Activated CD8-positive, alpha-beta memory T cell treated with anti-CD3 and anti-CD28 coated beads for 48 hours (primary cell): ENCODE measurements around the gene TIMM17B.

Experiments used
- DNase-seq, 3 experiments: peaks; one replicate each; pipeline ENCODE4 v3.0.0-alpha.2; 2020; ENCODE audit warnings: low read depth in 2 of 3, low spot score in 2 of 3

Gene TIMM17B

DNA sequence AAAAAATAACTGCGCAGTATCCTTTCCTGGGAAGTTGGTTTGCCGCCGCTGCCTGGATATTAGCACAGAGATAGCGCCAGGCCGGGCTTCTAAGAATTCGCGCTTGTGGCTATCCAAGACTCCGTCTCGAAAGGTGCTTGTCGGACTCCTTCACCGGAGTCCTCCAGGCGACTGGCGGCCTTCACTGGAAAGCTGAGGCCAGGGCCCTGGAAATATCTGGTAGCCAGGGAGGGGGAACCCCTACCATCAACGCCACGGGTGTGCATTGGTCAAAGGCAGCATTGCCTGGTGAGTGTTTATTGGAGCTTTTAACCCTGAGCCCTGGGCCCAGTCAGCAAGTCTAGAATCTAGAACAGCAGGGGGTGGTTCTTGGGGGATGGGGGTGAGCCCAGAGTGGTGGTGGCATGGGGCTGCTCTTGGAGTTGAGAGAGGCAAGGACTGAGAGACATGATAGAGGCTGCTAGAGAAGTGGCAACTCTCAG is 21.8 kb upstream of the TIMM17B start:
- DNase-seq, result no peak

DNA sequence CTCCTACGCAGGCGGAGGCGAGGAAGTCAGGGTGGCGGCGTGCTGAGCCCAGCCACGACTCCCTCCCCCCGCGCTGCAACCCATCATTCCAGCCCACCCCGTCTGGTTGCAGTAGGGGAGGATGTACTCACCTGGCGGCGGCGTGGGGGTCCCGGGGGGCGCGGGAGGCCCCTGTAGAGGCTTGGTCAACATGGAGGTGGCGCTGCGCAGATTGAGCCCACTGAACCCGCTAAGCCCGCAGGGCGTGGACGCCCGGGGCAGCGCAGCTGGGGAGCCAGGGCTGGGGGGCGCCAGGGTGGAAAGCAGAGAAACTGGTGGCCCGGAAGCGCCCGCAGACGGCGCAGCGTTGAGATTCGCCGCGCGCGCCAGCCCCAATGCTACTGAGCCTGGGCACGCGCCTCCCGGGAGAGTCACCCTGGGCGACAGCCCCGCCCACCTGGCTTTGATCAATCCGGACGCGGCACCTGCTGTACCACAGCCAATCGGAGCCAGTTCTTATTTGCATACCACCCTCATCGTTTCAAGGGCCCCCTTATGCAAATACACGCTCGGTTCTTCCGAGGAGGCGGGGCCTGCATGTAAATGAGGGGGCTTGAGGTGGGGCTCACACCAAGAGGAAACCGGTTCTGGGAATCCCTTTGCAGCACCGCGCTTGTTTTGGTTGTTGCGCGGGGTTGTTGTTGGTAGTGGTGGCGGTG is 21.2 kb upstream of the TIMM17B start, which contains the start of gene PIM2:
Gene PIM2 (minus strand): TSS at position 382 of the 698 bp plus-strand sequence. CDS start 190 bp downstream, at position 192.
- DNase-seq, result peak in 2 of 3 experiments; percentile 66 to 72

DNA sequence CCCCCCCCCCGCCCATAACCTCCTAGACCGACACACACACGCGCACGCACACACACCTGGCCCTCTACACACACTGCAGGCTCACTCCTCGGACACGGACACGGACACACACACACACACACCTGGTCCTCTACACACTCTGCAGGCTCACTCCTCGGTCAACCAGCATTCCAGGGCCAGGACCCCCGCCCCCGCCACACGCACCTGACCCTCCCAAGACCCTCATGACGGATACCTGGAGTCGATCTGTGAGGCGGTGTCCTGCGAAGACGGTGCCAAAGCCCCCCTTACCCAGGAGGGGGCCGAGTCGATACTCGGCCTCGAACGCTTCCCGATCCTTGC is 20.7 kb upstream of the TIMM17B start:
- no peak for DNase-seq

DNA sequence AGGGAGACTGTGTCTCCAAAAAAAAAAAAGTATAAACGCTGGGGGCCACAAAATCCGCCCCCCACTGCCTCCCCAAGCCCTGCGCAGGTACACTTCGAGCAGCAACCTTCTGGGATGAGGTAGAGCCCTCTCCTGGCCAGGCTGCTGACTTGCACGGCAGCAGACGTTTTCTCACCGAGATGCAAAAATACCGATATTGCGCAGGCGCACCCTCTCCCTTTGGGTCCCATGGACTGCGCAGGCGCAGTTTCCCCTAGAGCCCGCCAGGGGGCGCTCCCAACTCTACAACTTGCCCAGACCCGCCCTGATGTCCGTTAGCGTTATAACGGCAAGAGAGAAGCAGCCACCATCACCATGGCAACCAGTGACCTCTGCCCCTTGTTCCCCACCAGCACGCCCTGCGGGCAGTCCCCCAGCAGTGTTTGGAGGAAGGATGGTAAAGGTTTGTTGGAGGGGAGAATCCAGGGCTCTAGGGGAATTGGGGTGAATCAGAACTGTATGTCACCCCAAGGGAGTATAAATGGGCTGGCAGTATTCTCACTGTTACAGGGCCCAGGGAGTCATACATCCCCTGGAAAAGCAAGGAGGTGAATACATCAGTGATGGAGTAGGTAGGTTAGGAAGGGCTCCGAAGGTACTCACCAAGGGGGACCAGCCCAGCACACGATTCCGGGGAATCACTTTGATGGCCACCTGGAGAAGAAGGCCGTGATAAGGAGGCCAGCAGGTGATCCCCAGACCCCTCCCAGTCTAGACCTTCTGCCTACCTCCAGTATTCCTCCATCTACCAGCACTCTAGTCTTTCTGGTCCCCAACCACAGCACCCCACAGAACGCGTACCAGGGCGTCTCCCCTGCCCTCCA is 19.8 kb upstream of the TIMM17B start:
- peak; percentile 58 to 78 (median 65) for DNase-seq

DNA sequence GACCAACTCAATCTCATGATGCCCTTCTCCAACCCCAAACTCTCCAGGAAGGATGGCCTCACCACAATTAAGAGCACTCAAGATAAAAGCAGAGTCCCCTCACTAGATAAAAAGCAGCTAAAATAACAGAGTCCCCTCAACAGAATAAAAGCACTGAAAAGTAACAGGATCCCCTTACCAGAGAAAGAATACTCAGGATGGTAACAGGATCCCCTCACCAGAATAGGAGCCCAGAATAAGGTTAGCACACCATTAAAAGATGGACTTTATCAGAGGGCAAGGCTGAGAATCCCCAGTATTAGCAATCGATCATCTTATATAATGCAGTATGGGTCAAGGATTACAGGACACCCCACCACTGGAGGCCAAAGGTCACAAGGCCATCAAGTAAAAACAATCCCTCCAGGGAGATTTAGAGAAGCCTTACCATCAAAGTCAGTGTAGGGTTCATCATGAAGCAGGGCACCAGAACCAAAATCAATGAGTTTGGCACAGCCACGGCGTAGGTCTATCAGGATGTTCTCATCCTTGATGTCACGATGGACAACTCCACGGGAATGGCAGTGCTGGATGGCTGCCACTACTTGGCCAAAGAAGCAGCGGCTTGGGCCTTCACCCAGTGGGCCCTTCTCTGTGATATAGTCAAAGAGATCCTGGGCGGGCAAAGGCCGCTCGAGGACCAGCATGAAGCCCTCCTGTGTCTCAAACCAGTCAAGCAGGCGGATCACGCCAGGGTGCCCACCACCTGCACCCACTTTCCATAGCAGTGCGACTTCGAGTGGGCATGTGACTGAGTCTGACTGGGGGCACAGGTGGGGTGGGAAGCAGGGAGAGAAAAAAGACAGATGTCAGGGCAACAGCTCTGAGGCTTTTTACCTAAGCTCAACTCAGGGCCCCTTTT is 17.3 kb upstream of the TIMM17B start:
- no peak for DNase-seq

DNA sequence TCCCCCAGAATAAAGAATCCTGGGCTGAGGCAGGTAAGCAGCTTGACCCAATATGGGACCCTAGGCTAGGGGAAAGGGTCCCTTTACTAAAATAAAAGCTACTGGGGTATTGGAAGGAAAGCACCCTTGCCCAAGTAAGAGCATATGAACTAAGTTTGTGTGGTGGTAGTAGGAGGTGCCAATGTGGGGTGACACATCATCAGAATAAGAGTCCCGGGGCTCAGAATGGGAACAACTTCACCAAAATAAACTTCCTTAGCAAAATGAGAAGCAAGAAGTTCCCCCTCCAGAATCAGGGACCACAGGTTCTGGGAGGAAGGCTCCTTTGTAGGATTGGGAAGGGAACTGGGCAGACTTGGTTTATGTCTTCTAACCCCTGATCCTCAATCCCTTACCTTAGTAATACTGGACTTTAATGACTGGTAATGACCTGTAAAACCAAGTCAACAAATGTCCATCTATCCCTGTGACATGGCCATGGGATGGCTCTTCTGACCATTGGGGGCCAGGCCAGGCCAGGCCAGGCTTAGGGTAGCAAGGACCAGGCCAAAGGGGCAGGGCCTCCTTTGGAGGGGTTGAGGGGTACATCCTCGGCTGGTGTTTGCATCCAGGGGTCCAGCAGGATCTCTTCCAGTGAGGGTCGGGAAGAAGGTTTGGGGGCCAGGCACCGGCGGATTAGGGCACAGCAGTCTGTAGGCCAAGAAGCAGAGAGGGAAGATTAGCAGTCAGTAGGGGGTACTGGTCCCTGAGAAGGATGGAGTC is 16.2 kb upstream of the TIMM17B start:
- DNase-seq, result no peak

DNA sequence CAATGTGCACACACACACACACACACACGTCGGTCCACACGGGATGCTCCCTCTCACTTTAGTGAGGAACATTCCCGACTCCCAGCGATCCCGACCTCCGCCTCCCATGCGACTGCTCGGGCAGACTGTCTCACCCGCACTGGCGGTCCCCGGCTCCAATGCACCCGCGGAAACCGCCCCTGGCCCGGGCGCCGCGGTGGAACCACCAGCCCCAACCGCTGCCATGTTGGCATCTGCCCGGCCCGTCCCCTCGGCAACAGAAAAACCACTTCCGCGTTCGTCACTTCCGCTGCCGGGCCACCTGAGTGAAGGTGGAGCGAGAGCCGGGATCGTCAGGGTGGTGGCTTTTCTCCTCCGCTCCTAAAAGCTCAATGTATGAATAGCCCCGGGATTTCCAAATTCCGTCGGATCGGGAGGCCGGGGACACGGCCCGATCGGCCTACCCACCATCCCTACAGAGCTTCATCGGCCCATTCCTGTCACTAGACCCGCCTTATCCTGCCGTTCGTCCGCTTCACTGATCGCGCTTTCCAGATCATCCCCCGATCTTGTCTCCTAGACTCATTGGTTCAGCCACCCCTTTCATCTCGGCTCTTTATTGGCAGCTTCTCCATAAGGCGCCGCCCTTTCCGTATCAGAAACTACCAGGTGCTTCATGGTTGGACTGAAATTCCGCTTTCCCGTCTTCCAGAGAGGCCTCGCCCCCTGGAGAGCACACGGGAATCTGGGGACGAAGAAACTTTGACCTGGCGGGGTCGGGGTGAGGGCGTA is 14.0 kb upstream of the TIMM17B start, which contains the start of gene SLC35A2:
Gene SLC35A2 (minus strand): TSS at position 235 of the 771 bp plus-strand sequence. CDS start 10 bp downstream, at position 225.
- DNase-seq, result peak; percentile 67 to 85 (median 71)

DNA sequence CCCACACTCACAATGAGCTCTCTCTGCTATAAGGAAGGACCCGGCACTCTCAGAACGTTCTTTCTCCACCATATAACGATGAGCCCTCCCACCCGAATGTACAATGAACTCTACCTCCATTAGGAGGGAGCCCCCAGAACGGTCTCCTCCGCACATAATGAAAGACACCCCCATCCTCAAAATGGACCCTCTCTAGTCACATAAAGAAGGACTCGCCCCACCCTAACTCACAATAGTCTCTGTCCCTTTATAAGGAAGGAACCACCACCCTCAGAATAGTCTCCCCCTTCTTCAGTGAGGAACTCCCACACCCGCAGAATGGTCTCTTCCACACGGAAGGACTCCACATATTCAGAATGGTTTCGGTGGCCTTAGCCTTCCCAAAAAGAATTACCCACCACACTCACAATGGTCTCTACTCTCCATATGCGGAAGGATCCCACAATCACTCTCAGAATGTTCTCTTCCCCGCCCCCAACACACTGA is 13.4 kb upstream of the TIMM17B start:
- DNase-seq, result no peak

DNA sequence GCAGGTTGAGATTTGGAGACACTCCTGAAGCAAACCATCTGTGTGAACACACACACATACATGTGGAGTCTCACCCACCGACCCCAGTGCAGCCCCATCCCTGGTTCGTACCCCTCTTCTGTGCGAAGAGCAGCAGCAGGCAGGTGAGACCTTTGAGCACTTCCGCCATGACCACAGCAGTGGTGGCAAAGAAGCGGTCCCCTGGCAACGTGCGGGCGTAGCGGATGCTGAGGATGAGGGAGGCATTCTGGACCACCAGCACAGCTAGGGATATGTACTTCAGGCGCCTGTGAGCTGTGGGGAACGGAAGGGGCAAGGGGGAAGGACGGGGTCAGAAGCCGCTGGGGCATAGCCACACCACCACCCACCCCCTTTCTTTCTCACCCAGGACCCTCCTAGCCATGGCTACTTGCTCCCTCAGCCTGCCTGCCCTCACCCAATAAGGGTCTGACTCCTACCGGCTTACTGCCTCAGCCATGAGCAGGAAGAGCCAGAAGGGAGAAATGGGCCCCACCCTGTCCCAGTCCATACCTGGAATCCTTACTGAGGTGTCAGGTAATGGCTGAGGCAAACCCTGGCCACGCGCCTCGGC is 12.2 kb upstream of the TIMM17B start:
- no peak for DNase-seq

DNA sequence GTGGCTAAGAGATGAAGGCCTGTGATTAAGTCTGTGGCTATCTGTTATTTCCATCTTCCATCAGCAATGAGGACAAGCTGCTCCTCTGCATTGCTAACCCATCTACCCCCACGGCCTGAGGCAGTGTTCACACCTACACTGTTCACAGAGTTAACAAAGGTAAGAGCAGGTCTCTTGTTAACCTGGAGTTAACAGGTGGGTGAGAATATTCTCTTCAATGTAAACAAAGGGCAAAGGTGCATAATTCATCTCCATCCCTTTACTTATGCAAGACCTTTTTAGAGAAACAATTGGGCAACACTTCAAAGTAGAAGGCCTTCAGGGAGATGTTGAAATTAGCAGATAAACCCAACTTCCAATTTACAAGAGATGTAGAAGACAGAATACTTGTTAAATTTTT is 11.0 kb upstream of the TIMM17B start:
- DNase-seq, result no peak

DNA sequence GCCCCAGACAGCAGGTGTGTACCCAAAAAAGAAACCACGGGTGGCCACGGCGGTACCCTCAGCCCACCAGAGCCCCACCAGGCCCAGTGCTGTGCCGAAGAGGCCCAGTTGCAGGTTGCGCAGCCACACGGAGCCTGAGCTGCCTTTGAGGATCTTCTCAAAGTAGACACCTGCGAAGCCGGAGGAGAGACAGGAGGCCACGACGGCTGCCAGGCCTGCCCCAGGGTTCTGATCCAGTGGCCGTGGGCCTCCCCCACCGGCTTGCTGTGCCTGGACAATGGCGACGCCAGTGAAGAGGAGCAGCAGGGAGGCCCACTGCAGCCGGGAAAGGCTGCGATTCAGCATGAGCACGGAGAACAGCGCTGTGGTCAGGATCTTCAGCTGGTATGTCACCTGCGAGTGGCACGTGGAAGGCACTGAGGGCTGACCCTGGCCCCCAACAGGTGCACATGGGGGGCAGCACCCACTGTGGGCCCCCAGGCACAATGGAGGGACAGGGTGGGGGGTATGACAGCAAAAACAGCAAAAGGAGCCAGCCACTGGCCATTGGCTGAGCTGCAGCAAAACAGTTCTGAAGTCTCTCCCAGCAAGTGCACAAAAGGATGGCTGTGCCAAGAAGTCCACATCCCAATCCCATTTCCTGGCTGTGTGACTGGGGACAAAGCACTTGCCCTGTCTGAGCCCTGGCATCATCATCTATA is 7.7 kb upstream of the TIMM17B start:
- no peak for DNase-seq

DNA sequence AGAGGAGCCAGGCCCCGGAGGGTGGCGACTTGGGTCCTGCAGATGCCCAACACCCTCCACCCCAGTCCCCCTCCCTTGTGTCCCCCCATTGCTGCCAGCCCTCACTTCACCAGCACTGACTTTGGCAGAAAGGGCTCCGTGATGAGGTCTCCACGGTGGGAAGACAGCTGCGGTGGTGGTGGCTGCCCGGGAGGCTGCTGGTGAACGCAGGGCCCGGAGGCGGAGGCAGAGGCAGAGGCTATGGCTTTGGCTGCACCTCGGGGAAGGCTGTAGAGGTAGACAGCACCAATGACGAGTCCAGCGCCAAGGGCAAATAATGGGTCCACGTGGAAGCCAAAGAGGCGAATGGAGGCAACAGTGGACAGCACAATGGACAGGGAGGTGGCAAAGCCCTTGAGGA is 7.1 kb upstream of the TIMM17B start:
- DNase-seq, result no peak

DNA sequence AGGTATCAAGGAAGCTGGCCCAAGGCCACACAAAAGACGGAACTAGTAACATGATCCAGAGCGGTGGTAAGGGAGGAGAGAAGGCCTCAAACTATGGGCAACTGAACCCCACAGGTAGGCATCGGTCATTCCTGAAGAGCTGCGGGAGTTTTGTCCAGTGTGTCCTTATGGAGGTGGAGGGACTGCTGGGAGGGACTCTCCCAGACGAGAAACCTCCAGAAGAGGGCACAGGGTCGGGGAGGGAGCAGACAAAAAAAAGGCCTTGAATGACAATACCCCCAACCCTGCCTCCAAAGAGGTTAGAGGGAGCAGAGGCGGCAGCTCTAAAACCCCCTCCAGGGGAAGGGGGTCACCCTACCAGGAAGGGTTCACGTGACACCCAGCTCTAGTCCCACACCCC is 6.6 kb upstream of the TIMM17B start:
- no peak for DNase-seq

DNA sequence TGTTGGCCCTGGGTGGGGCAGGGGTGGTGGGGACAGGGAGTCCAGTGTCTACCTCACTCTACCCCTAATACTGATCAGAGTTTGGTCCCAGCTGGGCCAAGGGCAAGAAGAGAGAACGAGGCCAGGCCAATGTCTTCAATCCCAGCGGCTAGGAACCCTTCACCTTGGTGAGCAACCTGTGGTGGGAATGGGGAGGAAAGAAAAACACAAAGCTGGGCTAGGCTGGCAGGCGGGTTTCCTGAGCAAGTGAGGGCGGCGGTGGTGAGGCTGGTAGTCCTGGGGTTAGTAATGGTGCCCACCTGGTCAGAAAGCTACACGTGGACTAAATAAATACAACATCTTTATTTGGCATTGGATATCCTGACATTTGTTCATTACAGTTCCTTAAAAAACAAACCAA is 5.7 kb upstream of the TIMM17B start:
- DNase-seq, result no peak

DNA sequence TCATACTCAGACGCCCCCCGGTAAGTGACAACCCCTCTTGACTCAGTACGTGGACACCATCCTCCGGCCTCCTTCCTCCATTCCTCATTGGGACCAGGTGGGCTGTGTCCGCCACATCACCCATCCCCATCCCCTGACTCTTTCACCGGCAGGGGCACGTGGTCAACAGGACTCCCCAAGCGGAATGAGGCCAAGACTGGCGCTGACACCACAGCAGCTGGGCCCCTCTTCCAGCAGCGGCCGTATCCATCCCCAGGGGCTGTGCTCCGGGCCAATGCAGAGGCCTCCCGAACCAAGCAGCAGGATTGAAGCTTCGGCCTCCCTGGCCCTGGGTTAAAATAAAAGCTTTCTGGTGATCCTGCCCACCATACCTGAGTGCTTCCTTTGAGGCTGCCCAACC is 5.2 kb upstream of the TIMM17B start:
- DNase-seq, result no peak

DNA sequence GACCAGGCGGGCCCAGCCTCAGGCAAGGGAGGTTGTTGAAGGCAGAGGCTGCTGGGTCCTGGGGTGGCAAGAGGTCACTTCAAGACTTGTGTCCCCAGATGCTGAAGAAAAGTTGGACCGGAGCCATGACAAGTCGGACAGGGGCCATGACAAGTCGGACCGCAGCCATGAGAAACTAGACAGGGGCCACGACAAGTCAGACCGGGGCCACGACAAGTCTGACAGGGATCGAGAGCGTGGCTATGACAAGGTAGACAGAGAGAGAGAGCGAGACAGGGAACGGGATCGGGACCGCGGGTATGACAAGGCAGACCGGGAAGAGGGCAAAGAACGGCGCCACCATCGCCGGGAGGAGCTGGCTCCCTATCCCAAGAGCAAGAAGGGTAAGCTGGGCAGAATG is 4.6 kb upstream of the TIMM17B start:
- DNase-seq, result no peak

DNA sequence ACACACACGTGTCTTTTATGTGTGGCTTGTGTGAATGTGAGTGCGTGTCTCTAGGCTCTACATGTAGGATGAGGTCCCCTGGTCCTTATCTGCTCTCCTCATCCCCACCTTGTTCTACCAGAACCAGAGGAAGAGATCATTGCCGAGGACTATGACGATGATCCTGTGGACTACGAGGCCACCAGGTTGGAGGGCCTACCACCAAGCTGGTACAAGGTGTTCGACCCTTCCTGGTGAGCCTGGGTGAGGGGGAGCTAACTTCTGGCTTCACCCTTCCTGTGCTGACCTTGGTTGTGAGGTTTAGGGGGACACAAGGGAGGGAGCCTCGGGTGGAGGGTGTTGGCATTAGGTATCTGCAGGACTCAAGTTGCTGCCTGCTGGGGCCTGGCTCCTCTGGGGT is 3.5 kb upstream of the TIMM17B start:
- DNase-seq, result no peak

DNA sequence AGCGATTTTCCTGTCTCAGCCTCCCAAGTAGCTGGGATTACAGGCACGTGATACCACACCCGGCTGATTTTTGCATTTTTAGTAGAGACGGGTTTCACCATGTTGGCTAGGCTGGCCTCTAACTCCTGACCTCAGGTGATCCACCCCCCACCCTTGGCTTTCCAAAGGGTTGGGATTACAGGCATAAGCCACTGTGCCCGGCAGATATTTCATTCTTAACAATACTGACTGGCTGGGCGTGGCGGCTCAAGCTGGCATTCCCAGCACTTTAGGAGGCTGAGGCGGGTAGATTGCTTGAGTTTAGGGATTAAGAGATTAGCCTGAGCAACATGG is 1.5 kb upstream of the TIMM17B start:
- no peak for DNase-seq

DNA sequence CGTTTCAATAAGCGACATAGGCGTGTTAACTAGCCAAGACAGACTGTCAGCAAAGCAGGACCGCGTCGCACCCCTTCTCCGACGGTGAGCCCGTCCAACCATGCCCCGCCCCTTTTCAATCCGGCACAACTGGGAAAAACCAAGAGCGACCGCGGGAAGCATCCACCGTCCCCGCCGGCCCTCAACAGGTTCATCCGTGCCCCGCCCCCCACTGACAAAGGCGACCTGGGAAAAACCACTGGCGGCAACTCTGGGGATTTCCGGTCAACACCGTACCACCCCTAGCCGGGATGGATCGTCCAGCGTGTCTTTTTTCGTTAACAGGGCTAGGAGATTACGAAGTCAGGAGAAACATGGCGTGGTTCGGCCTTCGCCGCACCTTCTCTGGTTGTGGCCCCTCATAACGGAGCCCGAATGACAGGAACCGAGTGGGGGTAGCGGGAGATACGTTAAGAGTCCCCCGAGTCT is 377 bp downstream of the TIMM17B start:
- DNase-seq, result no peak
